Measurements from ENCODE around the gene CCNA2. TPM values are rescaled to one million over a fixed set of nuclear protein-coding genes. Genes with fewer than 3 reads are reported as not detected.

The CCNA2 gene
- total and polyA plus RNA-seq, 9 of the 15 experiments (the other 6 are each of a cell fraction or from before 2014, with no cell fraction given): 37.1 to 197 (median 154) TPM

GRCh38 chr4:121817006-121817405, 6.7 kb downstream of the CCNA2 start:
- ChIA-PET POLR2A (interaction anchor here (2.0 kb wide), 1 partner anchor 14 kb away, joined by 7 read pairs; no protein-coding TSS in a partner anchor), CTCF (ENCODE audit: low intra/inter-chr PET ratio) (no interaction called here)
- no peak overlapping the region for H3K9ac ChIP-seq (ENCODE audit: insufficient read depth in 1 of 2, low read depth in 2 of 2, low read length in 2 of 2)
- H3K9me1 ChIP-seq (ENCODE audit: control insufficient read depth, insufficient read depth, low read length): no peaks in the 10 kb centered on the region
- H3K27ac ChIP-seq (ENCODE audit: extremely low read depth, low read depth, low read length): no peak overlapping the region
- WGBS (ENCODE audit: insufficient coverage, low coverage, missing lambda C conversion rate): 86% methylated on average over 3 of the region's 3 CpGs
- BruUV-seq (replicated peaks): no TSS peak
- intact Hi-C loops (cut with micrococcal nuclease) (no loop called here), in situ Hi-C loops (cut with MboI) (no loop called here)
- H2AFZ ChIP-seq (ENCODE audit: low read depth, low read length): no peak overlapping the region
- no peaks in the 10 kb centered on the region; the same call in 1 of the 2 replicates for H4K20me1 ChIP-seq (replicated peaks; ENCODE audit: control insufficient read depth, insufficient read depth, low read length)
- FAIRE-seq: no peak
- no peak overlapping the region for H3K4me2 ChIP-seq (ENCODE audit: insufficient read depth, low read length)
- H3K36me3 ChIP-seq (ENCODE audit: control insufficient read depth, insufficient read depth, low read length): peaks cover 98% of the 10 kb centered on the region
- no peak for DNase-seq (ENCODE audit: extremely low read depth in 1 of 4, low spot score in 3 of 4)
- TF ChIP-seq ZNF316 (IDR thresholded peaks at IDR 0.05): peak; percentile 77
- peak; percentile 10 for TF ChIP-seq RBM22 (IDR thresholded peaks at IDR 0.05; ENCODE audit: low read depth, low read length, poor library complexity, severe bottlenecking)
- TF ChIP-seq EP300 (IDR thresholded peaks at IDR 0.05; ENCODE audit: low read length): no peak
- TF ChIP-seq C11orf30 (IDR thresholded peaks at IDR 0.05; ENCODE audit: low read depth): peak; percentile 38; the same call in 1 of the 2 replicates
- no peak for TF ChIP-seq TBL1XR1 (IDR thresholded peaks at IDR 0.05; ENCODE audit: low read length in 2 of 2)
- peak; percentile 53; the same call in 1 of the 2 replicates for TF ChIP-seq MAFK (IDR thresholded peaks at IDR 0.05; ENCODE audit: low read length)
- peak; percentile 4; the same call in 1 of the 2 replicates for TF ChIP-seq POLR2A (conservative IDR thresholded peaks at IDR 0.05)
- peak; percentile 57 for TF ChIP-seq MAFF (IDR thresholded peaks at IDR 0.05; ENCODE audit: low read length)
- peak; percentile 43; the same call in 1 of the 2 replicates for TF ChIP-seq MAFG (tag; conservative IDR thresholded peaks at IDR 0.05)
- H3K27me3 ChIP-seq (ENCODE audit: control insufficient read depth in 2 of 2, insufficient read depth in 2 of 2, low read length in 2 of 2): no peaks in the 10 kb centered on the region
- H3K79me2 ChIP-seq (ENCODE audit: control insufficient read depth, insufficient read depth, low read length): peaks cover 46% of the 10 kb centered on the region
- peaks cover 0 to 8% of the 10 kb centered on the region in 2 experiments; a peak in 2 of 5 replicates for H3K4me1 ChIP-seq (replicated peaks in 1 of 2; ENCODE audit: control insufficient read depth in 2 of 2, insufficient read depth in 2 of 2, low read length in 2 of 2)
- no peak overlapping the region for H3K4me3 ChIP-seq
- no peak for ATAC-seq
- no peaks in the 10 kb centered on the region for H3K9me3 ChIP-seq (replicated peaks; ENCODE audit: control insufficient read depth, insufficient read depth, low read depth, low read length)

All from K562 (cell line).